Heart left ventricle (tissue), 13 donors: ENCODE results near the gene ZNRF2.

ENCODE experiments used
- CTCF ChIP-seq, 12 donors: fragments of 200-600 bp; sonication (generic) in 4 of 12; IDR thresholded peaks; one replicate each; pipeline versions ENCODE4 v1.5.0 to v1.8.0; 2018 to 2022; ENCODE audit warnings: antibody characterized with exemption in 12 of 12, mild to moderate bottlenecking in 5 of 12
- POLR2A ChIP-seq, 2 donors: fragments of 450-650 bp; IDR thresholded peaks; one replicate each; pipeline ENCODE4 v1.6.1; 2017; ENCODE audit warnings: antibody characterized with exemption in 2 of 2, mild to moderate bottlenecking in 2 of 2, moderate library complexity in 2 of 2
- donor health status: ischemic (EF 13 %, LVEDD 7.1; RV severe dilation, severe dysfunction).
- donor health status: DM: no; HTN: yes; CAD: no.
- donor health status: DM: no; HTN: no; CAD: no.
- donor health status: ischemic (EF 25% LVEDD 6.9; RV normal size, moderate dysfunction).
- donor health status: ischemic (EF 25% LVEDD 5.7; RV mildly dilated, moderate dysfunction).
- donor health status: ischemic (EF 35%, LVEDD 5.7; RV mildly dilated, moderate dysfunction).
- donor health status: nonischemic (EF 11% LVEDD 7.7; RV severe dilation, severe dysfunction).
- donor health status: DM: yes; HTN: yes; CAD: no.
- donor health status: PGD.
- donor health status: ischemic (EF 29% LVEDD 5.4; RV normal size, mild dysfunction).
- donor health status: nonischemic (EF 23%, LVEDD 6.1; RV moderate dilation, normal function).

- TF ChIP-seq CTCF (IDR thresholded peaks at IDR 0.05) = no peak
- no peak for TF ChIP-seq POLR2A (IDR thresholded peaks at IDR 0.05)
These were observed 65.4 kb downstream of the ZNRF2 start for GRCh38 chr7:30349816-30350215.
